ENCODE results near the gene SF3B4. TPM values are rescaled to one million over a fixed set of nuclear protein-coding genes. Genes with fewer than 3 reads are reported as not detected.
"Not testable (repeated sequence)": the region's sequence is repeated elsewhere in the genome, so short reads cannot be mapped to it uniquely, and the experiment has no call there.

Gene SF3B4
- total RNA-seq, 1 donor from 2014 or later, result 22.8 TPM

GRCh38 chr1:149906570-149907075, 21.0 kb downstream of the SF3B4 start:
- DNase-seq, result no peak
- intact Hi-C loops (cut with DNase I), result no loop called here
- no peak for ATAC-seq (ENCODE audit: poor library complexity)

- intact Hi-C loops (cut with DNase I), result no loop called here
- ATAC-seq (ENCODE audit: poor library complexity) (no peak), DNase-seq (no peak)
Observed at GRCh38 chr1:149903836-149904491, 23.6 kb downstream of the SF3B4 start.

GRCh38 chr1:149899460-149900284, 27.9 kb downstream of the SF3B4 start, which contains the start of gene BOLA1:
BOLA1 (plus strand) TSS chr1:149899568; CDS start chr1:149900060, 492 bp downstream.
- ATAC-seq (ENCODE audit: poor library complexity), result peak; percentile 100
- peak; percentile 95 for DNase-seq
- intact Hi-C loops (cut with DNase I), result loop anchor here (10.0 kb wide), 1 partner anchor 275 kb away; no protein-coding TSS in a partner anchor

GRCh38 chr1:149896575-149896974, 31.0 kb downstream of the SF3B4 start:
- DNase-seq, result no peak
- ATAC-seq (ENCODE audit: poor library complexity), result no peak
- intact Hi-C loops (cut with DNase I), result loop anchor here (10.0 kb wide), 1 partner anchor 278 kb away; no protein-coding TSS in a partner anchor

GRCh38 chr1:149888999-149889289, 38.7 kb downstream of the SF3B4 start:
- DNase-seq (no peak), ATAC-seq (ENCODE audit: poor library complexity) (no peak)
- intact Hi-C loops (cut with DNase I), result no loop called here

- DNase-seq (peak; percentile 80), ATAC-seq (ENCODE audit: poor library complexity) (peak; percentile 42)
- intact Hi-C loops (cut with DNase I), result no loop called here
Observed at GRCh38 chr1:149888247-149888998, 39.2 kb downstream of the SF3B4 start.

- ATAC-seq (ENCODE audit: poor library complexity) (peak; percentile 73), DNase-seq (peak; percentile 71)
- intact Hi-C loops (cut with DNase I), result no loop called here
Observed at GRCh38 chr1:149887456-149888246, 40.0 kb downstream of the SF3B4 start.

- DNase-seq; ATAC-seq (ENCODE audit: poor library complexity); intact Hi-C loops (cut with DNase I): not testable (repeated sequence)
Observed at GRCh38 chr1:149887196-149887455, 40.5 kb downstream of the SF3B4 start.

- DNase-seq (peak; percentile 84), ATAC-seq (ENCODE audit: poor library complexity) (peak; percentile 88)
- intact Hi-C loops (cut with DNase I), result no loop called here
Observed at GRCh38 chr1:149886396-149887195, 41.0 kb downstream of the SF3B4 start.

GRCh38 chr1:149886121-149886395, 41.5 kb downstream of the SF3B4 start:
- ATAC-seq (ENCODE audit: poor library complexity) (peak; percentile 2), DNase-seq (peak; percentile 46)
- intact Hi-C loops (cut with DNase I), result not testable (repeated sequence)

GRCh38 chr1:149885339-149886120, 42.1 kb downstream of the SF3B4 start:
- ATAC-seq (ENCODE audit: poor library complexity) (peak; percentile 68), DNase-seq (peak; percentile 91)
- intact Hi-C loops (cut with DNase I), result no loop called here

- intact Hi-C loops (cut with DNase I), result no loop called here
- DNase-seq, result no peak
- no peak for ATAC-seq (ENCODE audit: poor library complexity)
Observed at GRCh38 chr1:149884433-149885338, 42.9 kb downstream of the SF3B4 start.

GRCh38 chr1:149883598-149884247, 43.9 kb downstream of the SF3B4 start:
- intact Hi-C loops (cut with DNase I), result no loop called here
- ATAC-seq (ENCODE audit: poor library complexity) (no peak), DNase-seq (no peak)

- intact Hi-C loops (cut with DNase I), result no loop called here
- no peak for DNase-seq
- ATAC-seq (ENCODE audit: poor library complexity), result no peak
Observed at GRCh38 chr1:149881876-149882275, 45.7 kb downstream of the SF3B4 start.

- no peak for DNase-seq
- intact Hi-C loops (cut with DNase I), result no loop called here
- no peak for ATAC-seq (ENCODE audit: poor library complexity)
Observed at GRCh38 chr1:149879556-149879955, 48.0 kb downstream of the SF3B4 start.

Measured in Right ventricle myocardium superior (tissue), 1 donor.